NCI-H146 treated with DMSO at 0.1 percent for 48 hours (cell line): ENCODE results near the gene SQSTM1.

Experiments
- DNase-seq: peaks from one replicate; lab custom pipeline; 2025; ENCODE audit not compliant: unreplicated experiment; lab: John Stamatoyannopoulos, UW

SQSTM1 gene

DNA sequence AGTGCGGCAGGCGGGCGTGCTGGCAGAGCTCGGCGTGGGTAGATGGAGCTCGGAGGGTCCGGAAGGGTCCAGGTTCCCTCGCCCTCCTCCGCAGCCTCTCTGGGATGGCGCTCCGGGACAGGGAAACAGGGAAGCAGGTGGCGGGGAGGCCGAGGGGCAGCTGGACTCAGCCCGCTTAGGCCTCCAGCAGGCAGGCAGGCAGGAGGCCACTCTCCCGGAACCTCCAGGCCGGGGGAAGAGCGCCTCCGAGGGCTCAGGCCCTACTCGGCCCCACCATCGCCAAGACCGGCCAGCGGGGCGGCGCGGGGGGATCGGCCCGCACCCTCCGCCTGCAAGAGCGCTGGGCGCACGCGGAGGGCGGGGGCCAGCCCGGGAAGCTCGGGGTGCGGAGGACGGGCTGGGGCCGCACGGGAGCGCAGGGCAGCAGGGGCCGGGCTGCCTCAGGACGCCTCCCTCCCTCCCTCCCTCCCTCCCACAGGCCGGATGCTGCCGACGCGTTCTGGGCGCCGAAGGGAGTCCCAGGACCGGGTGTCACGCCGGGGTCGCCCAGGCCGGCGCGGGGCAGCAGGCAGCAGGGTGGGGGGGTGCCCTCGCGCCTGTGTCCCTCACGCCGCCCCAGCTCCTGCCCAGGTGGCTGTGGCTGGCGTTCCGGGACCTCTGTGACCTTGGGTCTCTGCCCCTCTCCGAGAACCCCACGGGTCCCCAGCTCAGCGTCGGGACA, 15.0 kb upstream of the SQSTM1 start:
- peak; percentile 0 for DNase-seq

DNA sequence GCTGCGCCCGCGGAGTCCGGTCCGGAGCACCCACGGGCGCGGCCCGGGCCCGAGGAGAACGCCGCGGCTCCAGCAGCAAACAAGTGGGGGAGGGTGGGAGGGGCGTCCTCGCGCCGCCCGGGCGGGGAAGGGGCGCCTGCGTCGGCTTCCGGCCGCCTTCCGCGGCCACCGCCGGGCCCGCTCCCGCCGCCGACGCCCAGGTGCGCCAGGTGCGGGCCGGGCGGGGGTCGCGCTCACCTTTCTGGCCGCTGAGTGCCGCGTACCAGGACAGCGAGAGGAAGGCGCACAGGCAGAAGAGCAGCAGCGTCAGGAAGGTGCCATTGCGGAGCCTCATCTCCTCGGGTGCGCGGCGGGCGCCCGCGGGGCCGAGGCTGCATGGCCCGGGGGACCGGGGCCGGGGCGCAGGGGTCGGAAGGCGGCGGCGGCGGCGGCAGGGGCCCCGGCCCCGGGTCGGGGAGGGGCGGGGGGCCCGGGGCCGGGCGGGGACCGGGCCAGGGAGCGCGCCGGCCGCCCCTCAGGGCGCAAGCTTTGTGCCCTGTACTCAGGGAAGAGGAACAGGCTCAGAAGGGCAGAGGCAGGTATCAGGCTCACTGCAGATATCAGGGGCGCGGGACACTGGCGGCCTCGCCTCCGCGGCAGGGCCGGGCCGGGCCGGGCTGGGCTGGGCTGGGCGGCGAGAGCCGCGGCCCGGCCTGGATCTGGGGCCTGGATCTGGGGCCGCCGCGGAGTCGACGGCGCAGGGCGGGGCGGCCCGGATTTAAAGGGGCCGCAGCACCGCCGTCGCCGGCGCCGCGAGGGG, 14.3 kb upstream of the SQSTM1 start, which contains the start of gene MGAT4B:
Gene MGAT4B, minus strand, starts transcription at position 617 of the 799 bp plus-strand sequence. Its CDS starts 283 bp downstream, at position 334.
- peak; percentile 32 for DNase-seq

DNA sequence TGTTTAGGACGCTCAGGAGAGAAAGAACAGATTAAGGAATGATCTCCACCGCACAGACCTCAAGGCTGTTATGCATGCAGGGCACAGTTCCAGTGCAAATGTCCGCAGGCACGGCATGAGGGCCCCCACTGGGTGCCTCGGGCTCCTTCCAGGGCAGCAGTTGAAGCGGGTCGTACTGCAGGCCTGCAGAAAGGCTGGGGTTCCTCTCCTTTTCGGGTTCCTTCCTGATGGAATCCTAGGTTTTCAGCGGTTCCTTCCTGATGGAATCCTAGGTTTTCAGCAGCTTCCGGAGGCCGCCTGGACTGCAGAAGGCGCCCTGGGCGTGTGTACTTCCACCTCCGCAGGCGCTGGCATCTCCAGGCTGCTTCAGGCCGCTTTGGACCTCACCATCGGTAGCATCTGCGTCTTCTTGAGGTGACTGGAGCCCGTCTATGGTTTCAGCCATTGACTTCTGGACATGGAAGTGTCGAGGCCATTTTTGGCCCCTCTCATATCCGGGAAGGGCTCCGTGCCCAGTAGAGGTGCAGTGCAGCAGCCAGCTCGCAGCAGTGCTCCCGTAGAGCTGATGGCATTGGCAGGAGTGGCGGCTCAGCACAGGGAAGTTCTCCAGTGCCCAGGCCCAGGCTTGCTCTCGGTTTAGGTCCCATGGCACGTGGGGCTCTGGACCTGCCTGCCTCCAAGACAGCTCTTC, 8.4 kb upstream of the SQSTM1 start:
- DNase-seq: no peak

DNA sequence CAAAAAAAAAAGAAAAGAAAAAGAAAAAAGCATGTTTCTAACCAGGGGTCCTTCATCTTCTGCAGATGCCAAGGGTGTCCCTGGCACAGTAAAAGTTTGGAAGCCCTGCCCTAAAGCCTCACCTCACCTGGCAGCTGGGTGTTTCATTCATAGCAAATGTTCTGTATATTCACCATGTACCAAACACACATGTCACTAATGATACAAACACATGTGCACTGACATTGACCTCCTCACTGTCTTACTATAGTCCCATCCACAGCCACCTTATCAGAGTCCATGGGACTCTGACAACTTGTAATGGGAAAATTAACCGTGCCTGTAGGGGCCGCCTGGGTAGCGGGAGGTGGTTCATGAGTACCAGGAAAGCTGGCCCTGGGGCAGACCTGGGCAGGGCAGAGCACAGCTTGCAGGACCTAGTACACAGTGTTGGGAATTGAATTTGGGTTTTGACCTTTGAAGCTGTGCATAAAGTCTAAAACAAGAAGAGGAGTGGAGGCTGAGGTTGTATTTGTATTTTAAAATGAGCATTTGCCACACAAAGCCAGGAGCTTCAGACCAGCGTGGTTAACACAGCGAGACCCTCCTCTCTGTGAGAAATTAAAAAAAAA, 7.6 kb upstream of the SQSTM1 start:
- DNase-seq: no peak

DNA sequence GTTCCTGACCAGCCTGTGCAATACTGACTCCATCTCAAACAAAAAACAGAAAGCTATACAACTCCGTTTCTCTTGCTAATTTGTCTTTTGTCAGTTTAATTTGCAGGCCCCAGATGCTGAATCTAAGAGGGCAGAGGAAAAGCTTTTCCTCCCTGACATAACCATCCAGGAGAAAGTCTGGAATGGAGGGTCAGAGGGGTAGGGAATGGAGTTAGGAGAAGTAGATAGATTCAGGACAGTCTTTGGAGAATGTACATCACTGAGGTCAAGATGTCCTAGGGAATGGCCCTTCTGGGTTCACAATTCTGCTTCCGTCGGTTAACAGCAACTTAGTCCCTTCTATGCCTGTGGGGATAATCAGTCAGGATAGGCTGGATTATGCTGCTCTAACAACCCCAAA, 6.6 kb upstream of the SQSTM1 start:
- DNase-seq: no peak

DNA sequence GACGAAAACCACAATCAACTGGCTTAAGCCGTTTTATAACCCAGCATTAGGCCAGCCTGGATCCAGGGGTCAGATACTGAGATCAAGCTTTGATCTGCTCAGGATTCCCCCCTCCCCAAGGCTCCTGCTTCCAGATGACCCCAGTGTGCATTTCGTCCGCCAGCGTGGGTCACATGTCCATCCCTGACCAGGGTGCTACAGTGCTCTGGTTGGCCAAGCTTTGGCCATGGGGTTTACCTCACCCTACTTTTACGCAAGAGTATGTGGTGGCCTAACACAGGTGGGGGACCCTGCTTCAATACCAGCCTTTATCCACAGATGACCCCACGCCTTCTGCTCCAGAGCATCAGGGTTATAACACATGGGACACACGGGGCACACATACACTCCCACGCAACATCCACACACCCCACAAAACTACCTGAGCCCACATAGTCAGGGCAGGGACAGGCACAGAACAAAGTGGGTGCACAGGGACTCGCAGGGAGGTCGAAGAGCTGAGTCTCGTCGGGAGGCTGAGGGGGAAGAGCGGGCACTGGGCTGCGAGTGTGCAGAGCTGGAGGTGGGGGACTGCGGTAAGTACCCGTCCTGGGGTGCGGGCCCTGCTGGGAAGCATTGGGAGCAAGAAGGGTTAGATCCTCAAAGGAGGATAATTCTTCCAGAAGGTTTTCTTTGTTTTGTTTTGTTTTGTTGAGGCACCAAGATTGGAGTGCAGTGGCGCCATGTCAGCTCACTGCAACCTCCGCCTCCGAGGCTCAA, 5.0 kb upstream of the SQSTM1 start:
- no peak for DNase-seq

DNA sequence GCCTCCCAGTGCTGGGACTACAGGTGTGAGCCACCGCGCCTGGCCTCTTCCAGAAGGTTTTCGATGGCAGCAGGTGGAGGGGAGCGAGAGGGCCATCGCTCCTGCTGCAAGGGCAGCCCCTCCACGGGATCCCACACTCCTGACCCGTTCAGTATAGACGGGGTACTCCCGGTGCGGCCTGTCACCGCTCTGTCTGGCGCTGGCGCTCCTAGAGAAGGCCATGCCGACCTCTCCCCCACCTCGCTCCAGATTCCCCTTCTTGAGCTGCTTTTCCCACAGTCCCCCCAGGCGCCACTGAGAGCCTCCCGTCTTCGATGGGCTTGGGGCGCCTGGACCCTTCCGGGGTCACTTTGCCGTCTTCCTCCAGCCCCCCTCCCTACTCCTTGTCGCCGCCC, 4.3 kb upstream of the SQSTM1 start:
- no peak for DNase-seq

DNA sequence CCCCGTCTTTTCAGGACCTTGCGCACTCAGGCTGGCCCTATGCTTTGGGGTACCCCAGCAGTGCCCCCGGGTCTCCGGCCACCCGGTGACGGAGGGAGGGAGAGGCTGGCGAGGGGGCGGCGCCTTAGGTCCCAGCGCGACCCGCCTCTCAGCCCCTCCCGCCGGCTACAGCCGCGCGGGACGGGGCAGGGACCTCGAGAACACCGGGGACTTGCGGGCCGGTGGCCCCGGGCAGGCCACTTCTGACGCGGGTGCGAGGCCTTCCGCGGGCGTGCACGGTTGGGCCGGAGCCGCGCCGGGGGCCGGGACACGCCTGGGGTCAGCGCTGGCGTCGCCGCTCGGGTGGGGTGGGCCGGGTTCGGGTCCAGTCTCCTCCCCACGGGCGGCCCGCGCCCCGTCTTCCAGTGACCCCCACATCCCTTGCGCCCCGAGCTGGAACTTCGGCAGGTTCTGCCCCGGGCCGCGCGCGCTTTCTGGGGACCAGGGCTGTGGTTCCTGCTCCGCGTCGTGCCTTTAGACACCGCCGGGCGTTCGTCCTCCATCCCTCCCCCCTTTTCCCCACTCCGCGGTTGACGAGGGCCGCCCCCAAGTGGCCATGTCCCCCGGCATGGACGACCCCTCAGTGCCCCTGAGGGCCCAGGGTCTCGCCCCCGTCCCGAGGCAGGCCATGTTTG, 3.8 kb upstream of the SQSTM1 start:
- DNase-seq: no peak

DNA sequence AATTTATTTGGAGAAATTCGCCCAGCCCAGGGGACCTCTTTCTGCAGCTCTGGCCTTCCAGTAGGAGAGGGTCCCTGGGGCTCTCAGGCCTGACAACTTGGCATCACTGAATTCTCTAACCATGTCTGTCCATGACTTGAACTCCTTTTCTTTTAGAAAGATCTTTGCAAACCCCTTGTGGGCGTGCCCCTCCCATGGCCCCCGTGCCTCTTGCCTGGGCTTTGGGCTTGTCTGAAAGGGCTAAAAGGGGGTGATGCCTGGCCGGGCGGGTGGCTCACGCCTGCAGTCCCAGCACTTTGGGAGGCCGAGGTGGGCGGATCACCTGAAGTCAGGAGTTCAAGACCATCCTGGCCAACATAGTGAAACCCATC, 3.2 kb upstream of the SQSTM1 start:
- DNase-seq: no peak

DNA sequence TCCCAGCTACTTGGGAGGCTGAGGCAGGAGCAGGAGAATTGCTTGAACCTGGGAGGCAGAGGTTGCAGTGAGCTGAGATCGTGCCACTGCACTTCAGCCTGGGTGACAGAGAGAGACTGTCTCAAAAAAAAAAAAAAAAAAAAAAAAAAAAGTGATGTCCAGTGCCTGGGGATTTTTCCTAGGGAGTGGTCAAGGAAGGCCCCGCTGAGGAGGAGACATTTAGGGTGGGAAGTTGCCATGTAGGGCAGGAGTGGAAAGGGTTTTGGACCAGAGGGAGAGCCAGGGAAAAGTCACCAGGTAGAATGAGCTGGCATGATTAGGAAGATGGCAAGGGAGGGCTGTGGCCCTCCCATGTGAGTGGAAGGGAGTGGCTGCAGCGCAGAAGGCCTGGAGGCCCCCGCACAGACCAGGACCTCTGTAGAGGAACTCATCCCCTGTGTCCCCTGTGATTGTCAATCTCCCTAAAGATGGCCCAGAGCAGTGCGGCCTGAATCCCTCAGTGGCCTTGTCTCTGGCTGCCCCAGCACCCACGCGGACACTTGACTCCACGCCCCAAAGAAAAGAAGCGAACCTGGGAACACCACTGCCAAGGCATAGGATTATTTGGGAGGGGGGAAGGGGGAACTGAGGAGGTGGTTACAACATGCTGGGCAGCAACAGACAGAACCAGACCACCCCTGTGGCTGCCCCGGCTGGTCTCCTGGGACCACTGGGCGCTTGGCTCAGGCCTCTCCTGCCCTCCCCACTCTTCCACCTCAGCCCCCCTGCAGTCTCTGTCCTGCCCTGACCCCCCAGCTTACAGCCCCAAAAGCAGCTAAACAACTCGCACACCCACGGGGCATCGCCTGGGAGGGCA, 2.6 kb upstream of the SQSTM1 start:
- DNase-seq: no peak

DNA sequence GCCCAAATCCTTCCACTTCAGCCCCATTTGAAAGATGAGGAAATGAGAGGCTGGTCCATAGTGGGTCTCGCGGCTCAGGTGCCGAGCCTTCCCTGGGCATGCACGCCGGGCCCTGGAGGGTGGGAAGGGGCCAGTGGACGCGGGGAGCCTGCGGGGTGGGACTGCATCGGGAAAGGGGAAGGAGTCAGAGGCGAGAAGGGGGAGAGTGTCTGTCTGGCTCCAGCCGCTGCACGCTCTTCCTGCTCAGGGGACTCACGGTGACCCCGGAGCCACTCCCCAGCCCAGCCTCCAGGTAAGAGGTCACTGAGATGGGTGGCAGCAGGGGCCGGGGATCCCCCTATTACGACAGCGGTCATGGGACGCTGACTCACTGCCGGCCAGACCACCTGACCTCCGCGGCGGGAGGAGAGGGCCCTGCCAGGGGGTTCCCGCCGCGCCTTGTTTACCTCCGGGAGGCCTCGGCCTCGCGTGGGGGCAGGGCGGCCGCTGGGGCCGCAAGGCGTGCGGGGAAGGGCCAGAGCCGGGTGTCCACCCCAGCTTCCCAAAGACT, 1.9 kb upstream of the SQSTM1 start:
- peak; percentile 27 for DNase-seq

DNA sequence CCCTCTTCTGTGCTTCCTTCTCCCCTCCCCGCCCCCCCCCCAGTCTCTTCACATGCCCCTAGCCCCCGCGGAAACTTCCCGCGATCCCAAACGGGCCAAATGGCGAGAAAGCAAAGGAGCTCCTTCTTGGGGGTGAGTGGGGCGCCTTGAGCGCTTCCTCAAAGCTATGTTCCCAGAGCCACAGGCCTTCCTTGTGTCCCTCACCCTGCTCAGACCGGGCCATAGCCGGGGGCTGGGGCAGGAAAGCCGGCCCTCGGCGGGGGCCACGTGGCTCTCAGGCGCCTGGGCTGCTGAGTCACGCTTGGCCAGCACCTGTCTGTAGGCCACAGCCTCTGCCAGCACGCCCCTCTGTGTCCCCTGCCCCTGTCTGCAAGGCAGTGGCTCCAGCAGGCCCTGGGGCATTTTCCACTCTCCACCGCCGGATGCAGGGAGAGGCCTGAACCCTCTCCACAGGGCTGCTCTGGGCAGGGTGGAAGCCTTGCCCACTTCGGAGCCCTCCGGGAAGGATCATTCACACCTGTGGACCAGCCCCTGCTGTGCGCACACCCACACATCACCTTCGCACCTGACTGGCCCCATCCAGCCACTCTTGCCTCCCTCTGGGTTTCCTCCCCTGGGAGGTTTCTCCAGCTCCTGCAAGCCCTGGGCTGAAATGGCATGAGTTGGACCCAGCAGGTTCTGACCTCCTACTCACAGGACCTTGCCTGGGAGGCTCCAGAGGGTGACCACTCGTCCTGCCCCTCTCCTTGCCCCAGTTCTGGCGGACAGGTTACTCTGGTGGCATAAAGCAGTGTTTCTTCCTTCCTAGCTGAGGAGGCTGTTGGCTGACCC, 1.2 kb upstream of the SQSTM1 start:
- DNase-seq: peak; percentile 75

DNA sequence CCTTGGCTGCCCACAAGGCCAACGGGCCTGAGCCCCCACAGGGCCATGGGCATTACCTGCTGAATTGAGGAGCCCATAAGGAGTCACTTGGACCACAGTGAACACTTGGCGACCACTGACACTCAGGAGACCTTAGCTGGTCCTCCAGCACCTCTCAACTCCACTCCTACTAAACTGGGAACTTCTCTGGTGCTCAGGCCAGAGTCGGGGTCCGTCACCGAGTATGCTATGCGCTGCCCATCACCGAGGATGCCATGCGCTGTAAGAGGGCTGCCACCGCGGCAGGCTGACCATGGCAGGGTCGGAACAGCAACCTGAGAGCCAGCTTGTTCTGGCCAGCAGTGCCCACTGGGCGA, 600 bp upstream of the SQSTM1 start:
- no peak for DNase-seq

DNA sequence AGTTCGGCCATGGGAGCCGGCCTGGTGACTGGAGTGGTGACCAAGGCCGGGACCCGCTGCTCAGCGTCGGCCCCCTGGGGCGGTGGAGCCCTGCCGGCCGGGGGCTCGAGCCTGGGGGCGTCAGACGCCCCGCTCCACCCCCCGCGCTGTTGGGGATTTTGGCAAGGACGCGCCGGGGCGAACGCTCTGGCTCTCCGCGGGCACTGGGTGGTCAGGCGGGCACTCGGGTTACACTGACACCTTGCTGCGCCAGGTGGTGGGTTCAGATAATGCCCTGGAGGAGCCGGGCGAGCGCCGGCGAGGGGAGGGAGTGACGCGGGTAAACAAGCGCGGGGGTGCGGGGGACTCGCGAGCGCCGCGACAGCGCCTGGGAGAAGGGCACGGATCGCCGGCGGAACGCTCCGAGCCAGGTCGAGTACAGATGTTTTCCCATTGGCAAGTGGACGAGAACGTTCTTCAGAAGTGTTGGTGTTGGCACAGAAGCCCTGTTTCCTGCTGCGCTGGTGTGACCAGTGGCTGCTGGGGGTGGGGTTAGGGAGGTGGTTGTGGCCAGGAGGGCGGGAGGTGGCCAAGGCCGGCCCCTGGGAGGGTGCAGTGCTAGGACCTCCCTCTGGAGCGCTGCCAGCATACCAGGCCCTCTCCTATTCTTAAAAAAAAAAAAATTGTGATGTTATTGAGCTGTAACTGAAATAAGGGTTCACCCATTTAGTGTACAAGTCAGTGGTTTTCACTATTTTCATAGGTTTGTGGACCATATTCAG, 773 bp downstream of the SQSTM1 start:
- DNase-seq: peak; percentile 68

DNA sequence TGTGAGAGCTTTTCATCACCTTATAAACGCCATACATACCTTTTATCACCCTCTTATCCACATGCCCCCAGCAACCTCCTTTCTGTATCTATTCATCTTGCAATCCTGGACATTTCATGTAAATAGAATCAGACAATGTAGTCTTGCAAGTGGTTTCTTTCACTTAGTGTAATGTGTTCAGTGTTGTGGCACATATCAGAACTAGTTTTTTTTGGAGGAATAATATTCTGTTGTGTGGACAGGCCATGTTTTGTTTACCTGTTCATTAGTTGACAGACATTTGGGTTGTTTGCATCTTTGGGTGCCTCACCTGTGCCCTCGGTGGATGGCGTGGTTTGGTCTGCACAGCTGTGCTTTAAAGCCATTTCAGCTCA, 1.3 kb downstream of the SQSTM1 start:
- no peak for DNase-seq

DNA sequence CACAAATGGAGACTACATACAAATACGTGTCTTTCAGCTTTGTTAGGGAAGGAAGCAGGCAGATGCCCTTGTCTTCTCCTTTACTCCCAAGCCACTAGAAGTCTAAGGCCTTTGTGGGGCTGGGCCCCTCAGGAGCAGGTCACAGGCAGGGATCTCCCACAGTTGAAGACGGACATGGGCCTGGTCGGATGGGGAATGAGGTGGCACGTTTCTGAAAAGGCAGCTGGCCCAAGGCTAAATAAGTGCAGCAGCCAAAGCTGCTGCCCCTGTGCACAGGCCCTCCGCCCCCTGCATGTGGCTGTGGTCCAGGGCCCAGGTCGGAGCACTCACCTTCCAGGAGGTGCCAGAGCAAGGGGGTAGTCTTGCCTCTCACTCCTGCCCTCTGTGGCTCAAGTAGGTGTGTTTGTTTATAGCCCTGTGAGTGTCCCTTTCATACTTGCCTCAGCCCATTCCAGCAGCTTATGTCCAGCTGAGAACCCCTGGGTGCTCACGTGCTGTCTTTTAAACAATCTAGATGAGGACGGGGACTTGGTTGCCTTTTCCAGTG, 1.8 kb downstream of the SQSTM1 start:
- no peak for DNase-seq
